ENCODE measurements around the gene SIGLEC5.

The SIGLEC5 gene

GRCh38 chr19:51565583-51565982 is 64.6 kb downstream of the SIGLEC5 start:
- peaks cover 2% of the 10 kb centered on the region for H3K36me3 Mint-ChIP-seq (ENCODE audit: low read depth)
- H3K9me3 Mint-ChIP-seq: no peaks in the 10 kb centered on the region
- no peak overlapping the region for H3K27ac Mint-ChIP-seq
- peaks cover 44% of the 10 kb centered on the region for H3K27me3 Mint-ChIP-seq (ENCODE audit: low read depth)
- H3K4me3 Mint-ChIP-seq: no peak overlapping the region
- DNase-seq (ENCODE audit: low spot score): no peak
- H3K4me1 Mint-ChIP-seq (ENCODE audit: low read depth): peaks cover 15% of the 10 kb centered on the region

- H3K4me3 Mint-ChIP-seq: no peak overlapping the region
- peaks cover 13% of the 10 kb centered on the region for H3K4me1 Mint-ChIP-seq (ENCODE audit: low read depth)
- no peak for DNase-seq (ENCODE audit: low spot score)
- H3K36me3 Mint-ChIP-seq (ENCODE audit: low read depth): peaks cover 2% of the 10 kb centered on the region
- H3K9me3 Mint-ChIP-seq: no peaks in the 10 kb centered on the region
- H3K27me3 Mint-ChIP-seq (ENCODE audit: low read depth): peaks cover 47% of the 10 kb centered on the region
- H3K27ac Mint-ChIP-seq: no peak overlapping the region
Measured at GRCh38 chr19:51564791-51565190, 65.4 kb downstream of the SIGLEC5 start.
